ENCODE measurements around the gene ZAP70. TPM values are rescaled to one million over a fixed set of nuclear protein-coding genes. Genes with fewer than 3 reads are reported as not detected.

The ZAP70 gene
- total and polyA plus RNA-seq, 2 of the 13 experiments (the other 11 are each of a cell fraction or from before 2014, with no cell fraction given), result 0.51 to 4.0 TPM

- Histone ChIP-seq H4K20me1 (ENCODE audit: insufficient read depth, low read length) (no peaks in the 10 kb centered on the region), H3K79me2 (ENCODE audit: insufficient read depth, low read length) (no peaks in the 10 kb centered on the region), H2AFZ (ENCODE audit: low read length) (no peak overlapping the region), H3K27me3 (ENCODE audit: control insufficient read depth in 1 of 2, insufficient read depth in 2 of 2, low read length in 2 of 2) (no peaks in the 10 kb centered on the region), H3K9ac (ENCODE audit: insufficient read depth, low read depth, low read length) (no peak overlapping the region), H3K4me3 (replicated peaks in 1 of 3; ENCODE audit: insufficient read depth in 1 of 3, low read depth in 2 of 3, low read length in 3 of 3) (no peak overlapping the region), H3K4me2 (ENCODE audit: low read depth, low read length) (no peak overlapping the region), H3K36me3 (replicated peaks in 1 of 2; ENCODE audit: control insufficient read depth in 1 of 2, insufficient read depth in 2 of 2, low read length in 2 of 2) (peaks cover 15 to 65% of the 10 kb centered on the region in 2 experiments), H3K27ac (ENCODE audit: extremely low read length, insufficient read depth, low read length) (no peak overlapping the region), H3K4me1 (ENCODE audit: insufficient read depth, low read length) (no peaks in the 10 kb centered on the region), H3K9me3 (ENCODE audit: low read length) (no peaks in the 10 kb centered on the region)
- no peak for TF ChIP-seq SYNCRIP (IDR thresholded peaks at IDR 0.05; ENCODE audit: insufficient read depth, low read depth, low read length)
- TF ChIP-seq HNF4A (CRISPR knock-in tag; IDR thresholded peaks at IDR 0.05), result no peak
- no peak for TF ChIP-seq PBX3 (CRISPR knock-in tag; IDR thresholded peaks at IDR 0.05; ENCODE audit: borderline replicate concordance)
- no peak for TF ChIP-seq ZNF788 (CRISPR knock-in tag; IDR thresholded peaks at IDR 0.05; ENCODE audit: borderline replicate concordance)
- no peak for TF ChIP-seq ZNF451 (CRISPR knock-in tag; IDR thresholded peaks at IDR 0.05)
- no peak for TF ChIP-seq ZNF550 (CRISPR knock-in tag; IDR thresholded peaks at IDR 0.05; ENCODE audit: borderline replicate concordance)
- no peak for TF ChIP-seq ZNF30 (CRISPR knock-in tag; IDR thresholded peaks at IDR 0.05)
- no peak for TF ChIP-seq MLLT10 (CRISPR knock-in tag; IDR thresholded peaks at IDR 0.05)
- no peak for TF ChIP-seq NR2F2 (IDR thresholded peaks at IDR 0.05; ENCODE audit: borderline replicate concordance, low read depth)
- TF ChIP-seq NR2C2 (CRISPR knock-in tag; IDR thresholded peaks at IDR 0.05; ENCODE audit: borderline replicate concordance), result no peak
- no peak for TF ChIP-seq KDM5A (IDR thresholded peaks at IDR 0.05; ENCODE audit: borderline replicate concordance, low read length)
- TF ChIP-seq ZNF556 (CRISPR knock-in tag; IDR thresholded peaks at IDR 0.05; ENCODE audit: borderline replicate concordance), result no peak
- TF ChIP-seq CHD2 (IDR thresholded peaks at IDR 0.05; ENCODE audit: low read depth, low read length), result no peak
- TF ChIP-seq FOXP4 (CRISPR knock-in tag; IDR thresholded peaks at IDR 0.05), result no peak
- TF ChIP-seq GABPB1 (CRISPR knock-in tag; IDR thresholded peaks at IDR 0.05), result no peak
- no peak for TF ChIP-seq KLF13 (CRISPR knock-in tag; IDR thresholded peaks at IDR 0.05)
- WGBS (ENCODE audit: low lambda C conversion rate), result 97% methylated on average over 18 of the region's 18 CpGs
- ChIA-PET POLR2A (no interaction called here), CTCF (ENCODE audit: low intra/inter-chr PET ratio, low total read pairs) (no interaction called here)
- intact Hi-C loops (cut with micrococcal nuclease; ENCODE audit: unreplicated experiment) (no loop called here), in situ Hi-C loops (cut with HindIII; ENCODE audit: extremely low pct_ligation_motif_present, low pct_unique_long_range_greater_than_20kb) (no loop called here)
- DNase-seq (ENCODE audit: low spot score), result no peak
- no peak for ATAC-seq
- BruUV-seq (replicated peaks), result no TSS peak
- FAIRE-seq, result no peak
These were observed 43.7 kb downstream of the ZAP70 start for GRCh38 chr2:97757062-97757461.
